ENCODE results near the gene WDR77.

Gene WDR77

DNA sequence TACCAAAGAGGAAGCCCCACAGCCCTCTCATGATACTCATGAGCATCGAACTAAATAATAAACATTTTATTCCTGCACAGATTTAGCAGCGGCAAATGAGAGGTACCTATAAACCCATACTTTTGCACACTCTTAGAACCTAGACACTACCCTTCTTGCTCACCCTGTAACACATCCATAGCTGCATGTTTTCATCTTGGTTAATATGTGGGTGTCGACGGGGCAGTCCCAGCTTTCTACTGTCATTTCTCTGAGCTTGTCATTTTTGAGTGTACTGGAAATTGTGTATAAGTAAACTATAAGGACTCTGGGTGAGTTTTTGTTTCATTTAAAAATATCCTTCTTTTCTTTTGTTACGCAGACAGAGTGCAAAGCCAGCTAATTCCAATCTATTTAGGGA lies 47.0 kb downstream of the WDR77 start:
- FAIRE-seq (no peak), DNase-seq (ENCODE audit: insufficient read length, low spot score) (no peak)
- TF ChIP-seq SPI1 (IDR thresholded peaks at IDR 0.05; ENCODE audit: low read depth, low read length) (no peak), POU2F2 (IDR thresholded peaks at IDR 0.05; ENCODE audit: low read depth, low read length) (no peak), PAX5 (IDR thresholded peaks at IDR 0.05; ENCODE audit: insufficient read depth, low read length, severe bottlenecking) (no peak), TAF1 (IDR thresholded peaks at IDR 0.05; ENCODE audit: low read depth, low read length) (no peak), POLR2A (IDR thresholded peaks at IDR 0.05; ENCODE audit: low read depth, low read length) (no peak), POLR2AphosphoS5 (IDR thresholded peaks at IDR 0.05; ENCODE audit: low read depth, low read length) (no peak)

GRCh38 chr1:111399792-111400610 lies 49.1 kb downstream of the WDR77 start:
- peak; percentile 13 for DNase-seq (ENCODE audit: insufficient read length, low spot score)
- peak; percentile 66 for FAIRE-seq
- no peak for TF ChIP-seq POLR2AphosphoS5 (IDR thresholded peaks at IDR 0.05; ENCODE audit: low read depth, low read length)
- TF ChIP-seq POU2F2 (IDR thresholded peaks at IDR 0.05; ENCODE audit: low read depth, low read length): no peak
- no peak for TF ChIP-seq PAX5 (IDR thresholded peaks at IDR 0.05; ENCODE audit: insufficient read depth, low read length, severe bottlenecking)
- no peak for TF ChIP-seq TAF1 (IDR thresholded peaks at IDR 0.05; ENCODE audit: low read depth, low read length)
- no peak for TF ChIP-seq SPI1 (IDR thresholded peaks at IDR 0.05; ENCODE audit: low read depth, low read length)
- TF ChIP-seq POLR2A (IDR thresholded peaks at IDR 0.05; ENCODE audit: low read depth, low read length): no peak

DNA sequence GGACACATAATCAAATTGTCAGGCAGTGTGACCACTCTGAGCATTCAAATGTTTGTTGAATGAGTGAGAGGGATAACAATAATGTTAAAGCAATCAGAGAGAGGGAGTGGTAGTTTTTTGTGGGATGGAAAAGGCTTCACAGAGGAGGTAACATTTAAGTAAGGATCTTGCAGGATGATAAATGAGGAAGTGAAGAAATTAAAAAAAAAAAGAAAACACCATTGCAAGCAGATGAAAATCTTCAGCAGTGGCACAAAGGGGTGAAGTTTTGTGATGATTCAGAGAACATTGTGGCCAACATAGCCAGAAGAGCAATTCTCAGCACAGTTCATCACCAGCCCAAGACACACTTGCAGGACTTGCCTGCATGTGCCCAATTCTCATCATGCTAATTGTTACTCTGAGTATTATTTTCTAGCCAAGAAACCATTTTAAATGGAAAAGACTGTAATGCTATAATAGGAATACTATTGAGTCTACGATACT lies 56.6 kb downstream of the WDR77 start:
- DNase-seq (ENCODE audit: insufficient read length, low spot score) (no peak), FAIRE-seq (no peak)
- TF ChIP-seq SPI1 (IDR thresholded peaks at IDR 0.05; ENCODE audit: low read depth, low read length) (peak; percentile 54), POLR2A (IDR thresholded peaks at IDR 0.05; ENCODE audit: low read depth, low read length) (no peak)

DNA sequence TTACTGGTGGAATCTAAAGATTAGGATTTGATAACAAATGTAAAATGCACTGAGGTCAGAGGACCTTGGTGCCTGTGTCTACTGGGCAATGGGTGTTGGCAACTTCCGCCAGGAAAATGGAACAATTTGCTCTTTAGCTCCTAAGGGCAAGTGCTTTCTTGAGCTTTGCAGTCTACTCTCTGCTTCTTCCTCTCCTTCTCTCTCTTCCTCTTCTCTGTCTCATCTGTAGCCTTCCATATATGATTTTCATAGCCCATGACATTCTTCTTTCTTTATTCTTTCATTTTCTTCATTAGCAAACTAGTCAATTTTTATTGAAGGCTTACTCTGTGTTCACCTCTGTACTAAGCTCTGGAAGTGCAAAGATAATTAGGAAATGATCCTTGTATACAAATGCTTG lies 57.0 kb downstream of the WDR77 start:
- FAIRE-seq: no peak
- no peak for DNase-seq (ENCODE audit: insufficient read length, low spot score)
- TF ChIP-seq POU2F2 (IDR thresholded peaks at IDR 0.05; ENCODE audit: low read depth, low read length) (no peak), TAF1 (IDR thresholded peaks at IDR 0.05; ENCODE audit: low read depth, low read length) (no peak), POLR2A (IDR thresholded peaks at IDR 0.05; ENCODE audit: low read depth, low read length) (no peak), SPI1 (IDR thresholded peaks at IDR 0.05; ENCODE audit: low read depth, low read length) (no peak), PAX5 (IDR thresholded peaks at IDR 0.05; ENCODE audit: insufficient read depth, low read length, severe bottlenecking) (no peak), POLR2AphosphoS5 (IDR thresholded peaks at IDR 0.05; ENCODE audit: low read depth, low read length) (no peak)

All from GM12891 (cell line).